GM13976 (cell line): ENCODE results near the gene TACC2.

Experiments used
- DNase-seq: peaks from one replicate; pipeline ENCODE4 v3.0.0; 2012; ENCODE audit warnings: low spot score
- CTCF ChIP-seq: IDR thresholded peaks from 2 replicates; pipeline ENCODE4 v1.5.1; 2012; ENCODE audit warnings: borderline replicate concordance, mild to moderate bottlenecking; ENCODE audit not compliant: insufficient read depth; ENCODE audit errors: extremely low read depth, missing control alignments, control extremely low read depth
- in situ Hi-C: fragments of 300-500 bp; cut with MboI; formaldehyde crosslinking; loops from one replicate; pipeline ENCODE4 v1.12.0; 2022; ENCODE audit warnings: low sequenced_read_pairs, mixed read lengths, inconsistent platforms; ENCODE audit not compliant: unreplicated experiment

The TACC2 gene

GRCh38 chr10:122207596-122207995 lies 218.6 kb downstream of the TACC2 start:
- no peak for TF ChIP-seq CTCF
- no peak for DNase-seq
- in situ Hi-C loops = no loop called here

- DNase-seq = no peak
- in situ Hi-C loops = no loop called here
- no peak for TF ChIP-seq CTCF
Observed at GRCh38 chr10:122208571-122209430, 219.8 kb downstream of the TACC2 start.

- no peak for DNase-seq
- in situ Hi-C loops = no loop called here
- TF ChIP-seq CTCF = no peak
Observed at GRCh38 chr10:122210481-122211265, 221.7 kb downstream of the TACC2 start.

GRCh38 chr10:122213364-122213763 lies 224.4 kb downstream of the TACC2 start:
- in situ Hi-C loops = no loop called here
- DNase-seq = no peak
- TF ChIP-seq CTCF = no peak

- TF ChIP-seq CTCF = no peak
Observed at GRCh38 chr10:122213766-122214165, 224.8 kb downstream of the TACC2 start.

GRCh38 chr10:122216047-122216446 lies 227.1 kb downstream of the TACC2 start:
- no peak for TF ChIP-seq CTCF
- in situ Hi-C loops = no loop called here
- no peak for DNase-seq

More at GRCh38 chr10:122213766-122214165, 224.8 kb downstream of the TACC2 start:
- no peak for DNase-seq
- in situ Hi-C loops = no loop called here
